Stomach (tissue), 19 donors: Measurements from ENCODE around the gene UBLCP1. TPM values are rescaled to one million over a fixed set of nuclear protein-coding genes. Genes with fewer than 3 reads are reported as not detected.
A peak's percentile ranks its signal among the peaks of the same experiment; 100 is the strongest.

Experiments used
- DNase-seq, 2 donors: peaks; one replicate each; pipeline versions ENCODE4 v3.0.0 to v3.0.0-alpha.2; 2013 to 2019
- H3K27ac ChIP-seq, 5 donors: fragments of 200-600 bp in 4 of 5; sonication (generic) in 4 of 5; one replicate each; pipeline ENCODE4 v1.5.1; 2013 to 2019; ENCODE audit warnings: mild to moderate bottlenecking in 1 of 5, moderate library complexity in 1 of 5
- H3K27me3 ChIP-seq, 3 donors: fragments of 200-600 bp; sonication (generic); one replicate each; pipeline ENCODE4 v1.5.1; 2017 to 2019; ENCODE audit warnings: mixed run types in 1 of 3
- H3K36me3 ChIP-seq, 4 donors: fragments of 200-600 bp; sonication (generic); 1 replicate in 3 of 4; 2 replicates in 1 of 4; pipeline ENCODE4 v1.5.1; 2016 to 2019
- H3K4me1 ChIP-seq, 4 donors: fragments of 200-600 bp; sonication (generic); one replicate each; pipeline ENCODE4 v1.5.1; 2016 to 2019
- H3K4me3 ChIP-seq, 4 donors: fragments of 200-600 bp; sonication (generic) in 3 of 4; one replicate each; pipeline ENCODE4 v1.5.1; 2016 to 2019; ENCODE audit warnings: mild to moderate bottlenecking in 1 of 4
- H3K9me3 ChIP-seq, 4 donors: fragments of 200-600 bp; sonication (generic); one replicate each; pipeline ENCODE4 v1.5.1; 2016 to 2019
- CTCF ChIP-seq, 7 experiments: fragments of 450-650 bp in 4 of 7; fragments of 200-600 bp in 3 of 7; sonication (generic) in 3 of 7; IDR thresholded peaks; one replicate each; pipeline ENCODE4 v1.5.1; 2016 to 2019; ENCODE audit warnings: antibody characterized with exemption in 7 of 7, control low read depth in 2 of 7, mild to moderate bottlenecking in 1 of 7
- EP300 ChIP-seq: sonication (generic); formaldehyde crosslinking; IDR thresholded peaks from one replicate; pipeline ENCODE4 v1.6.1; 2017; ENCODE audit warnings: antibody characterized with exemption
- POLR2A ChIP-seq, 4 donors: fragments of 450-650 bp; IDR thresholded peaks; one replicate each; pipeline ENCODE4 v1.6.1; 2016; ENCODE audit warnings: antibody characterized with exemption in 4 of 4, control low read depth in 2 of 4, mild to moderate bottlenecking in 1 of 4, moderate library complexity in 1 of 4
- POLR2AphosphoS5 ChIP-seq, 3 donors: sonication (generic); formaldehyde crosslinking; IDR thresholded peaks; one replicate each; pipeline ENCODE4 v1.6.1; 2016; ENCODE audit warnings: antibody characterized with exemption in 3 of 3
- WGBS, 5 donors: extraction: QIAGEN DNeasy Blood & Tissue Kit in 3 of 5; methylation state at CpG; one replicate each; pipeline versions ENCODE4 v1.1.5 to v1.1.7; 2013 to 2018; 5-methylcytosine and 5-hydroxymethylcytosine counted together
- intact Hi-C: fragments of 100-400 bp; cut with DNase I; formaldehyde crosslinking; loops from one replicate; pipeline ENCODE4 v1.15.1; 2023; ENCODE audit warnings: low total_unique reads
- long read RNA-seq, 10 donors: transcript quantifications; one replicate each; lab custom pipeline, GENCODE V29; 2026
- polyA plus RNA-seq, 3 donors: library from polyadenylated mRNA; stranded (reverse); fragments of 200-250 nt; gene quantifications; one replicate each; pipeline ENCODE4 v1.2.3, GENCODE V29; 2013
- total RNA-seq, 5 donors: library from RNA; depleted of rRNA; stranded (reverse); fragments of >200 nt; gene quantifications; one replicate each; pipeline versions ENCODE4 v1.1.0 to v1.2.3, GENCODE V29; 2014 to 2016
- donor health status: healthy with polysubstance abuse.
- donor health status: Bipolar disorder and iron deficiency.
- donor health status: healthy.

The UBLCP1 gene
- total RNA-seq (10 to 100 TPM in 2 of 5 donors, 1 to 10 TPM in 3; 1.2 to 24.4 (median 8.0) TPM), polyA plus RNA-seq (10 to 100 TPM; 16.5 to 20.0 (median 16.8) TPM)
- long read RNA-seq, donor 1, partial matches to known transcripts: 5 of 8 reads
- long read RNA-seq, donor 1, other reads (novel, unspliced or antisense): 0 of 8 reads
- long read RNA-seq, donor 2, transcript UBLCP1-201 (11 exons, 2,392 nt): major isoform, 6 of 14 reads
- long read RNA-seq, donor 2, partial matches to known transcripts: 8 of 14 reads
- long read RNA-seq, donor 2, other reads (novel, unspliced or antisense): 0 of 14 reads
- long read RNA-seq, donor 3, partial matches to known transcripts: 12 of 15 reads
- long read RNA-seq, donor 3, other reads (novel, unspliced or antisense): 0 of 15 reads
- long read RNA-seq, donor 4: 0 reads
- long read RNA-seq, donor 5, partial matches to known transcripts: 0 of 4 reads
- long read RNA-seq, donor 5, other reads (novel, unspliced or antisense): 0 of 4 reads
- long read RNA-seq, donor 6, transcript UBLCP1-201 (11 exons, 2,392 nt): major isoform, 14 of 39 reads
- long read RNA-seq, donor 6, partial matches to known transcripts: 25 of 39 reads
- long read RNA-seq, donor 6, other reads (novel, unspliced or antisense): 0 of 39 reads
- long read RNA-seq, donor 7, partial matches to known transcripts: 7 of 10 reads
- long read RNA-seq, donor 7, other reads (novel, unspliced or antisense): 0 of 10 reads
- long read RNA-seq, donor 8, transcript UBLCP1-201 (11 exons, 2,392 nt): major isoform, 6 of 12 reads
- long read RNA-seq, donor 8, partial matches to known transcripts: 6 of 12 reads
- long read RNA-seq, donor 8, other reads (novel, unspliced or antisense): 0 of 12 reads
- long read RNA-seq, donor 9, partial matches to known transcripts: 9 of 11 reads
- long read RNA-seq, donor 9, other reads (novel, unspliced or antisense): 0 of 11 reads
- long read RNA-seq, donor 10, partial matches to known transcripts: 0 of 2 reads
- long read RNA-seq, donor 10, other reads (novel, unspliced or antisense): 0 of 2 reads

- H3K36me3 ChIP-seq: peaks cover 0 to 7% (median 4%) of the 10 kb centered on the region in 4 donors
- peak; percentile 84 to 95 for DNase-seq
- H3K4me1 ChIP-seq: peaks cover 10 to 24% (median 21%) of the 10 kb centered on the region in 4 donors
- intact Hi-C loops: loop anchor here (10.0 kb wide), 1 partner anchor 108 kb away; no protein-coding TSS in a partner anchor
- no peaks in the 10 kb centered on the region for H3K27me3 ChIP-seq
- H3K9me3 ChIP-seq: no peaks in the 10 kb centered on the region
- TF ChIP-seq POLR2AphosphoS5 (IDR thresholded peaks at IDR 0.05) (peak; percentile 29 to 87 (median 58)), EP300 (no peak), CTCF (IDR thresholded peaks at IDR 0.05) (no peak)
- H3K27ac ChIP-seq: peak within 1 kb of the TSS; percentile 71 to 96 (median 93)
- peak within 1 kb of the TSS; percentile 62 to 93 (median 86) for H3K4me3 ChIP-seq
- WGBS, 5 donors: 0 to 1% (median 0%) methylated on average over 47 to 54 of the region's 54 CpGs
These were observed at the start of gene UBLCP1 for GRCh38 chr5:159262859-159263568. Gene UBLCP1 (plus strand): TSS chr5:159263290. CDS start chr5:159268916, 5,626 bp downstream.

GRCh38 chr5:159214486-159215271 is 48.4 kb upstream of the UBLCP1 start:
- H3K4me3 ChIP-seq: no peak overlapping the region
- intact Hi-C loops: no loop called here
- H3K4me1 ChIP-seq: peaks cover 9 to 27% (median 22%) of the 10 kb centered on the region in 4 donors
- DNase-seq: no peak
- no peaks in the 10 kb centered on the region for H3K36me3 ChIP-seq
- no peaks in the 10 kb centered on the region for H3K27me3 ChIP-seq
- WGBS, 5 donors: 73 to 89% (median 85%) methylated on average over 2 of the region's 2 CpGs
- TF ChIP-seq POLR2A (IDR thresholded peaks at IDR 0.05) (no peak), EP300 (no peak), POLR2AphosphoS5 (IDR thresholded peaks at IDR 0.05) (no peak), CTCF (IDR thresholded peaks at IDR 0.05) (no peak)
- no peak overlapping the region for H3K27ac ChIP-seq
- no peaks in the 10 kb centered on the region for H3K9me3 ChIP-seq

- H3K27me3 ChIP-seq: no peaks in the 10 kb centered on the region
- TF ChIP-seq POLR2A (IDR thresholded peaks at IDR 0.05) (no peak), POLR2AphosphoS5 (IDR thresholded peaks at IDR 0.05) (no peak), EP300 (no peak), CTCF (IDR thresholded peaks at IDR 0.05) (no peak)
- intact Hi-C loops: no loop called here
These were observed 47.2 kb upstream of the UBLCP1 start for GRCh38 chr5:159215886-159216285.

More at GRCh38 chr5:159215886-159216285, 47.2 kb upstream of the UBLCP1 start:
- no peak overlapping the region for H3K27ac ChIP-seq
- H3K4me3 ChIP-seq: no peak overlapping the region
- H3K36me3 ChIP-seq: no peaks in the 10 kb centered on the region
- peaks cover 6 to 15% (median 11%) of the 10 kb centered on the region in 4 donors for H3K4me1 ChIP-seq
- no peak for DNase-seq
- no peaks in the 10 kb centered on the region for H3K9me3 ChIP-seq
- 91 to 96% (median 92%) methylated on average over 3 of the region's 3 CpGs for WGBS, 5 donors
